HepG2 (cell line): ENCODE data around the gene PHEX. TPM values are rescaled to one million over a fixed set of nuclear protein-coding genes. Genes with fewer than 3 reads are reported as not detected.
A peak's percentile ranks its signal among the peaks of the same experiment; 100 is the strongest.

Experiments used
- ATAC-seq: fragments of 200-7000 bp; cut with Tn5 transposase; 3 replicates; pipeline ENCODE4 v1.9.1; 2020; ENCODE audit warnings: mild to moderate bottlenecking, moderate library complexity
- BruUV-seq: library from RNA; stranded (reverse); fragments of 400-500 nt; replicated peaks from 2 replicates; lab custom pipeline; 2021; lab: Mats Ljungman, UMichigan
- CTCF ChIA-PET: fragments of 300-600 bp; formaldehyde crosslinking; extraction: SDS; loops from one replicate; lab custom pipeline; 2021; ENCODE audit warnings: low total read pairs, inconsistent platforms, low intra/inter-chr PET ratio; lab: Yijun Ruan, JAX
- POLR2A ChIA-PET: fragments of 350-600 bp; sonication (Branson Sonifier 250); formaldehyde crosslinking; loops from one replicate; lab custom pipeline; 2020; ENCODE audit warnings: antibody characterized with exemption, inconsistent platforms; lab: Yijun Ruan, JAX
- DNase-seq: peaks from one replicate; pipeline ENCODE4 v3.0.0-alpha.2; 2015; ENCODE audit warnings: low spot score
- FAIRE-seq: peaks from 3 replicates; lab custom pipeline; 2011; peaks lifted over from hg19 to GRCh38; lab: Jason Lieb, UNC
- H2AFZ ChIP-seq: one replicate; pipeline ENCODE4 v1.6.1; 2011; ENCODE audit warnings: low read length, inconsistent platforms
- H3K27ac ChIP-seq: fragments of 300-600 bp; 3 replicates; pipeline ENCODE4 v1.8.0; 2011; ENCODE audit warnings: mixed run types, mild to moderate bottlenecking, mixed read lengths, low read length, inconsistent platforms; ENCODE audit not compliant: insufficient read depth; ENCODE audit errors: extremely low read length
- H3K27me3 ChIP-seq, 2 experiments: fragments of 200-600 bp in 1 of 2; 2 replicates in 1 of 2; 3 replicates in 1 of 2; pipeline versions ENCODE4 v1.6.0 to v1.8.0; 2011; ENCODE audit warnings: low read length in 2 of 2, mild to moderate bottlenecking in 2 of 2, moderate library complexity in 2 of 2, inconsistent platforms in 1 of 2; ENCODE audit not compliant: insufficient read depth in 2 of 2, control insufficient read depth in 1 of 2
- H3K36me3 ChIP-seq, 2 experiments: fragments of 200-600 bp in 1 of 2; replicated peaks in 1 of 2; 2 replicates in 1 of 2; 3 replicates in 1 of 2; pipeline versions ENCODE4 v1.5.1 to v1.8.0; 2011; ENCODE audit warnings: low read length in 2 of 2, inconsistent platforms in 1 of 2; ENCODE audit not compliant: insufficient read depth in 2 of 2, control insufficient read depth in 1 of 2
- H3K4me1 ChIP-seq: 2 replicates; pipeline ENCODE4 v1.5.1; 2012; ENCODE audit warnings: low read length, inconsistent platforms; ENCODE audit not compliant: insufficient read depth
- H3K4me2 ChIP-seq: 2 replicates; pipeline ENCODE4 v1.6.0; 2011; ENCODE audit warnings: low read depth, low read length, inconsistent platforms
- H3K4me3 ChIP-seq, 3 experiments: fragments of 200-600 bp in 1 of 3; sonication (generic), shearing (Covaris generic) in 1 of 3; replicated peaks in 1 of 3; 2 replicates each; pipeline ENCODE4 v1.5.1; 2011 to 2016; ENCODE audit warnings: low read length in 3 of 3, inconsistent platforms in 2 of 3, low read depth in 2 of 3, mild to moderate bottlenecking in 2 of 3, control low read depth in 1 of 3, mixed read lengths in 1 of 3; ENCODE audit not compliant: insufficient read depth in 1 of 3
- H3K79me2 ChIP-seq: one replicate; pipeline ENCODE4 v1.6.1; 2011; ENCODE audit warnings: low read length, inconsistent platforms; ENCODE audit not compliant: insufficient read depth
- H3K9ac ChIP-seq: 2 replicates; pipeline ENCODE4 v1.6.0; 2011; ENCODE audit warnings: mild to moderate bottlenecking, low read depth, low read length, inconsistent platforms; ENCODE audit not compliant: insufficient read depth
- H3K9me3 ChIP-seq: 2 replicates; pipeline ENCODE4 v1.5.1; 2012; ENCODE audit warnings: mild to moderate bottlenecking, low read length
- H4K20me1 ChIP-seq: 2 replicates; pipeline ENCODE4 v1.6.0; 2011; ENCODE audit warnings: inconsistent platforms, mild to moderate bottlenecking, low read length, moderate library complexity; ENCODE audit not compliant: insufficient read depth
- ARID3A ChIP-seq: IDR thresholded peaks from 2 replicates; pipeline ENCODE4 v1.6.1; 2012; ENCODE audit warnings: low read depth, low read length, improper control_type of control experiment
- FOSL2 ChIP-seq: sonication (generic); formaldehyde crosslinking; IDR thresholded peaks from 2 replicates; pipeline ENCODE4 v1.4.0; 2020; ENCODE audit warnings: missing genetic modification reagents
- PHF21A ChIP-seq: sonication (generic); formaldehyde crosslinking; IDR thresholded peaks from 2 replicates; pipeline ENCODE4 v1.5.0; 2020; ENCODE audit warnings: mild to moderate bottlenecking, missing genetic modification reagents
- RAD51 ChIP-seq: fragments of 450-650 bp; IDR thresholded peaks from 2 replicates; pipeline ENCODE4 v1.6.1; 2016; ENCODE audit warnings: borderline replicate concordance
- ZNF275 ChIP-seq: sonication (generic); formaldehyde crosslinking; IDR thresholded peaks from 2 replicates; pipeline ENCODE4 v1.8.0; 2022; ENCODE audit warnings: missing genetic modification reagents, mild to moderate bottlenecking, inconsistent platforms, borderline replicate concordance
- ZNF512B ChIP-seq: sonication (generic); formaldehyde crosslinking; IDR thresholded peaks from 2 replicates; pipeline ENCODE4 v1.5.1; 2020; ENCODE audit warnings: missing genetic modification reagents, mild to moderate bottlenecking, borderline replicate concordance
- ZNF609 ChIP-seq: sonication (generic); formaldehyde crosslinking; IDR thresholded peaks from 2 replicates; pipeline ENCODE4 v1.4.0; 2020; ENCODE audit warnings: mild to moderate bottlenecking, missing genetic modification reagents, borderline replicate concordance
- WGBS: methylation state at CpG from one replicate; pipeline ENCODE4 v1.1.6; 2017; ENCODE audit warnings: low lambda C conversion rate; 5-methylcytosine and 5-hydroxymethylcytosine counted together
- in situ Hi-C: cut with HindIII; loops from 2 replicates; pipeline ENCODE4 v1.10.0; 2017; ENCODE audit warnings: low pct_unique_long_range_greater_than_20kb; ENCODE audit not compliant: extremely low pct_ligation_motif_present
- intact Hi-C: fragments of 100-400 bp; cut with micrococcal nuclease; formaldehyde crosslinking; loops from one replicate; pipeline ENCODE4 v1.10.0; 2022; ENCODE audit not compliant: unreplicated experiment
- polyA plus RNA-seq, 8 experiments: library from polyadenylated mRNA; depleted of rRNA in 3 of 8; stranded (reverse) in 7 of 8; unstranded in 1 of 8; fragments of >200 nt; fragmentation: Illumina TruSeq in 4 of 8; extraction: Trizol in 4 of 8; gene quantifications; 2 replicates each; pipeline versions ENCODE4 v1.2.1 to v1.2.3, GENCODE V29; 2011 to 2016; ENCODE audit warnings: low read depth in 4 of 8, missing spikeins in 1 of 8, mixed read lengths in 1 of 8; ENCODE audit not compliant: insufficient read depth in 1 of 8
- total RNA-seq, 5 experiments: library from RNA; depleted of rRNA; stranded (reverse); fragments of >200 nt; fragmentation: Illumina TruSeq; extraction: Trizol; gene quantifications; 2 replicates each; pipeline ENCODE4 v1.2.3, GENCODE V29; 2016; ENCODE audit warnings: low read depth in 1 of 5
- TF ChIP-seq, protein P1 (sequence below), 2 experiments: sonication (generic) in 1 of 2; formaldehyde crosslinking in 1 of 2; IDR thresholded peaks; 2 replicates each; pipeline versions ENCODE4 v1.5.1 to v1.6.1; 2011 to 2020; ENCODE audit warnings: borderline replicate concordance in 1 of 2, low read depth in 1 of 2, low read length in 1 of 2, mild to moderate bottlenecking in 1 of 2, missing genetic modification reagents in 1 of 2, moderate library complexity in 1 of 2

PHEX gene
- total and polyA plus RNA-seq, 2 of the 13 experiments (the other 11 are each of a cell fraction or from before 2014, with no cell fraction given) = 0.01 to 0.27 TPM

- TF ChIP-seq ZNF512B (CRISPR knock-in tag) = no peak
- no peak for TF ChIP-seq PHF21A
- no peak for TF ChIP-seq ZNF275
These were observed 7.5 kb upstream of the PHEX start (continued) for GRCh38 chrX:22024577-22024976.

DNA sequence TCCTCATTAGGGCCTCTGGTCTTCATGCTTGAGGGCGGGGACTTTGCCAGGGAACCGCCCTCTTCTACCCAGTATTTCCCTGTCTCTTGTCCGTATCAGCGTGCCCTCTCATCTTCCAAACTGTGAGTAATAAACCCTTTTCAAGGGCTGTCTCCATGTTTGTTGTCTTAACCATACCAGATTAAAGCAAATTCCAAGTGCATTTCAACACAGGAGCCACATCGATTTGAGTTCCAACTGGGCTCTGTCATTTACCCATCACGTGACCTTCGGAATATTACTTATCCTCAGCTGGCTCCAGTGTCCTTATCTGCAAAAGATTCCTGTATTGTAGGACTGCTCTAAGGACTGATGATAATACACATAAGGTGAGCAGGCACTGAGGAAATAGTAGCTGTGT lies 6.4 kb upstream of the PHEX start:
- Histone ChIP-seq H3K27me3 (no peaks in the 10 kb centered on the region), H3K79me2 (no peaks in the 10 kb centered on the region), H3K4me2 (no peak overlapping the region), H3K27ac (peak overlapping the region; percentile 30), H3K4me1 (peaks cover 13% of the 10 kb centered on the region; the same call in 1 of the 2 replicates), H3K36me3 (no peaks in the 10 kb centered on the region), H3K9ac (no peak overlapping the region), H3K4me3 (no peak overlapping the region), H3K9me3 (no peaks in the 10 kb centered on the region), H4K20me1 (no peaks in the 10 kb centered on the region), H2AFZ (no peak overlapping the region)
- in situ Hi-C loops = no loop called here
- intact Hi-C loops = no loop called here
- ChIA-PET POLR2A (no interaction called here), CTCF (no interaction called here)
- no TSS peak for BruUV-seq
- ATAC-seq = peak; percentile 80
- FAIRE-seq = no peak
- 44% methylated on average over 7 of the region's 7 CpGs for WGBS
- peak; percentile 46 for DNase-seq
- TF ChIP-seq ZNF609 = no peak
- peak; percentile 72; the same call in 1 of the 2 replicates for TF ChIP-seq RAD51
- TF ChIP-seq, protein P1, sequence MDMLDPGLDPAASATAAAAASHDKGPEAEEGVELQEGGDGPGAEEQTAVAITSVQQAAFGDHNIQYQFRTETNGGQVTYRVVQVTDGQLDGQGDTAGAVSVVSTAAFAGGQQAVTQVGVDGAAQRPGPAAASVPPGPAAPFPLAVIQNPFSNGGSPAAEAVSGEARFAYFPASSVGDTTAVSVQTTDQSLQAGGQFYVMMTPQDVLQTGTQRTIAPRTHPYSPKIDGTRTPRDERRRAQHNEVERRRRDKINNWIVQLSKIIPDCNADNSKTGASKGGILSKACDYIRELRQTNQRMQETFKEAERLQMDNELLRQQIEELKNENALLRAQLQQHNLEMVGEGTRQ (IDR thresholded peaks at IDR 0.05; ENCODE audit: low read depth, low read length) = peak; percentile 79
- TF ChIP-seq, protein P1 (CRISPR knock-in tag; IDR thresholded peaks at IDR 0.05; ENCODE audit: borderline replicate concordance) = peak; percentile 76; the same call in 1 of the 2 replicates
- TF ChIP-seq FOSL2 (CRISPR knock-in tag) = peak; percentile 69
- TF ChIP-seq ARID3A = 0 out of 2 replicates have a peak, but pooled peaks have one; percentile 43
